Measurements from ENCODE around the gene ERO1B.

The ERO1B gene

DNA sequence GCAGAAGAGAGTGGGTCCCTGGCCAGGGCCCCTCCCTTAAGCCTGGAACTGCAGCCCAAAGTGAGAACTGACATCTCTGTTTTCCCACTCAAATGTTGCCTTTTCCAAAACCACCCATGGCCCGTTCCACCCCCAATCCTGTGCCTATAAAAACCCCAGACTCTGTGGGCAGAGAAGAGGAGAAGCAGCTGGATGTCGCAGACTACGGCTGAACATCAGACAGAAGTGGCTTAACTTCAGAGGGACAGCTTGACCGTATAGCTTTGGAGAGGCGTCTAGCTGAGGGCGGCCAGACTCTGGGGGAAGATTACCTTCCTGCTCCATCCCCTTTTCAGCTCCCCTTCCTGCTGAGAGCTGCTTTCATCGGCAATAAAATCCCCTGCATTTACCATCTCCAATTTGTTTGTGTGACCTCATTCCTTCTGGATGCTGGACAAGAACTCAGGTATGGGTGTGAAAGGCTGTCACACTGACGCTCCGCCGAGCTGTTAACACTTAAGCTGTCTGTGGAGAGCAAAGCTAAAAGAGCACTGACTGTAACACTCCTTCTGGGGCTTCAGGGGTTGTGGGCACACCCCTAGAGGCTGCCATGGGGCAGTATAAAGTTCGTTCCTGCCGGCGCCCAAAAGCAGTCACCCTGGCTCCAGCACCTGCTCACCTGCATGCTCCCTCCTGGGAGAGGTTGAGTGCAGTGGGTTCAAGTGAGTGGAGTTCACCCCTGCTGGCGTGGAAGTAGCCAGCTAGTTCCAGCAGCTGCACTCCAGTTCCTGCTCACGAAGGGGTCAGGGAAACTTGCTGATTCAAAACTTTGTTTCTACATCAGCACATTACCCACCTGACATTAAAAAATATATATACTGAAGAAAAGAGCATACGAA is 19.6 kb upstream of the ERO1B start:
- no peak for DNase-seq (ENCODE audit: low read depth in 2 of 2)

GRCh38 chr1:236297161-236297560 is 15.4 kb upstream of the ERO1B start:
- no peak for DNase-seq (ENCODE audit: low read depth in 2 of 2)

DNA sequence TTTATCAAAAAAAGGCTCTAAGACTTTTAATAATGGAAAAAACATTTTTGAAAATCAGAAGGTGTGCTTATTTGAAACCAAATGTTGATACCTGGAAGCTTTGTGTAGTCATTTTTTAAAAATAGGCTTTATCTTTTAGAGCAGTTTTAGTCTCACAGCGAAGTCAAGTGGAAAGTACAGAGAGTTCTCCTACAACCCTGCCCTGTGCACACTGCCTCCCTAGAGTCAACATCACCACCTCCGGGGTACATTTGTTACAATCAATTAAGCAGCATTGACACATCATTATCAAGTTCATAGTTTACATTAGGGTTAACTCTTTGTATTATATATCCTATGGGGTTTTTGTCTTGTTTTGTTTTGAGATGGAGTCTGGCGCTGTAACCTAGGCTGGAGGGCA is 10.7 kb upstream of the ERO1B start:
- DNase-seq (ENCODE audit: low read depth in 2 of 2) = no peak

GRCh38 chr1:236289492-236290131 is 7.9 kb upstream of the ERO1B start:
- DNase-seq (ENCODE audit: low read depth in 2 of 2) = no peak

GRCh38 chr1:236288620-236288976 is 6.8 kb upstream of the ERO1B start:
- DNase-seq (ENCODE audit: low read depth in 2 of 2) = no peak

- no peak for DNase-seq (ENCODE audit: low read depth in 2 of 2)
These were observed 6.2 kb upstream of the ERO1B start for GRCh38 chr1:236287757-236288619.

- DNase-seq (ENCODE audit: low read depth in 2 of 2) = no peak
These were observed 5.6 kb upstream of the ERO1B start for GRCh38 chr1:236287356-236287755.

- DNase-seq (ENCODE audit: low read depth in 2 of 2) = no peak
These were observed 2.5 kb upstream of the ERO1B start for GRCh38 chr1:236284291-236284721.

- DNase-seq (ENCODE audit: low read depth in 2 of 2) = no peak
These were observed 961 bp upstream of the ERO1B start for GRCh38 chr1:236282719-236283118.

- no peak for DNase-seq (ENCODE audit: low read depth in 2 of 2)
These were observed 613 bp upstream of the ERO1B start for GRCh38 chr1:236282425-236282716.

- DNase-seq (ENCODE audit: low read depth in 2 of 2) = peak; percentile 8 to 14
These were observed 532 bp downstream of the ERO1B start for GRCh38 chr1:236281198-236281653.

- peak in 1 of 2 donors; percentile 2 for DNase-seq (ENCODE audit: low read depth in 2 of 2)
These were observed 1.1 kb downstream of the ERO1B start for GRCh38 chr1:236280438-236281197.

- no peak for DNase-seq (ENCODE audit: low read depth in 2 of 2)
These were observed 6.2 kb downstream of the ERO1B start for GRCh38 chr1:236275586-236275985.

DNA sequence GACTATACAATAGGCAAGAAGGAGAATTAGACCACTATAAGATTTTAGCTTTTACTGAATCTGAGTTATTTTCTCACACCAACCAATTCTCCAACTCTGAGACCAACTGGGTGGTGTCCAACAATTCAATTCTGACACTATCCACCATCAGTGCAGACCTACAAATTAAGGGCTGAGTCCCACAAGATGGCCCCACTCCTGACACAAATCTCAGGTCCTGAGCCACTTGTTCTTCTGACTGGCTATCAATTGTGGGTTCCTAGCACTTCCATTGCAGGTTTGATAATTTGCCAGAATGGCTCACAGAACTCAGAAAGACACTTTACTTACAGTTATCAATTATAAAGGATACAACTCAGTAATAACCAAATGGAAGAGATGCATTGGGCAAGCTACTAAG is 6.7 kb downstream of the ERO1B start:
- no peak for DNase-seq (ENCODE audit: low read depth in 2 of 2)

- no peak for DNase-seq (ENCODE audit: low read depth in 2 of 2)
These were observed 8.4 kb downstream of the ERO1B start for GRCh38 chr1:236273358-236273757.

- no peak for DNase-seq (ENCODE audit: low read depth in 2 of 2)
These were observed 12.3 kb downstream of the ERO1B start for GRCh38 chr1:236269439-236269838.

- DNase-seq (ENCODE audit: low read depth in 2 of 2) = no peak
These were observed 19.9 kb downstream of the ERO1B start for GRCh38 chr1:236261898-236262297.

DNA sequence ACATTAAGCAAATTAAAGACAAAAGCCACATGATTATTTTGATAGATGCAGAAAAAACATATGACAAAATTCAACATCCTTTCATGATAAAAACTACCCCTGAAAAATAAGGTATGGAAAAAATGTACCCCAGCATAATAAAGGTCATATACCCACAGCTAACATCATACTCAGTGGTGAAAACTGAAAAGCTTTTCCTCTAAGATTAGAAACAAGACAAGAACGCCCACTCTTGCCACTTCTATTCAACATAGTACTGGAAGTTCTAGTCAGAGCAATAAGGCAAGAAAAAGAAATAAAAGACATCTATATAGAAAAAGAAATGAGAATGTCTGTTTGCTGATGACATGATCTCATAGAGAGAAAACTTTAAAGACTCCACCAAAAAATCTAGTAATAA is 20.7 kb downstream of the ERO1B start:
- DNase-seq (ENCODE audit: low read depth in 2 of 2) = no peak

DNA sequence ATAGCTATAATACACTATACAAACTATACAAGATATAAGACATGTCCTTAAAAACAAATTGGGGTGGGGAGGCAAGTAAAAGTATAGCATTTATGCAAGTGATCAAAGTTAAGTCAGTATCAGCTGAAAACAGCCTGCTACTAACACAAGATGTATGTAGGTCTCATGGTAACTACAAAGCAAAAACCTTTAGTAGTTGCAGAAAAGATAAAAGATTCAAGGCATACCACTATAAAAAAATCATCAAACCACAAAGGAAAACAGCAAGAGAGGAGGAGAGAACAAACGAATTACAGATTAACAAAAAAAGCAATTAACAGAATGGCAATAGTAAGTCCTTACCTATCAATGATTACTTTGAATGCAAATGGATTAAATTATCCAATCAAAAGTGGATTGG is 22.7 kb downstream of the ERO1B start:
- DNase-seq (ENCODE audit: low read depth in 2 of 2) = no peak

DNA sequence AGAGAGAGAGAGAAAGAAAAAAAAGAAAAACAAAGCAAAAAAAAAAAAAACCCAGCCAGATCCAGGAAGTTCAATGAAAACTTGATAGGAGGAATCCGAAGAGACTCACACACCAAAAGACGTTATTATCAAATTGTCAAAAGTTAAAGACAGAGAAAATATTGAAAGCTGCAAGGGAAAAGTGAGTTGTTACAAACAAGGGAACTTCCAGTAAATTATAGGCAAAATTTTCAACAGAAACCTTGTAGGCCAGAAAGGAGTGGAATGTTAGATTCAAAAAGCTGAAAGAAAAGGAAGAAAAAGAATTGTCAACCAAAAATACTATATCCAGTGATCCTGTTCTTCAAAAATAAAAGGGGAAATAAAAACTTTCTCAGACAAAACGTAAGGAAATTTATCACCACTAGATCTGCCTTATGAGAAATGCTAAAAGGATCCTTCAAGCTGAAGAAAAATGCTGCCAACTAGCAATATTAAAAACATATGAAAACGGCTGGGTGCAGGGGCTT is 23.6 kb downstream of the ERO1B start:
- DNase-seq (ENCODE audit: low read depth in 2 of 2) = no peak

GRCh38 chr1:236257216-236257615 is 24.5 kb downstream of the ERO1B start:
- DNase-seq (ENCODE audit: low read depth in 2 of 2) = no peak
